H9 (cell line): ENCODE measurements around the gene SALL3. TPM values are rescaled to one million over a fixed set of nuclear protein-coding genes. Genes with fewer than 3 reads are reported as not detected.

Experiments
- DNase-seq: peaks from one replicate; pipeline ENCODE4 v3.0.0-alpha.2; 2017
- H2AFZ ChIP-seq: one replicate; pipeline ENCODE4 v1.6.1; 2013; ENCODE audit warnings: mild to moderate bottlenecking, low read length, control low read depth, moderate library complexity
- H2AK5ac ChIP-seq: 2 replicates; pipeline ENCODE4 v1.6.1; 2013; ENCODE audit warnings: low read length, control low read depth, mixed read lengths; ENCODE audit not compliant: insufficient read length
- H2BK120ac ChIP-seq: one replicate; pipeline ENCODE4 v1.6.1; 2013; ENCODE audit warnings: low read depth, mild to moderate bottlenecking, low read length, control low read depth, inconsistent platforms; ENCODE audit not compliant: poor library complexity, severe bottlenecking
- H2BK12ac ChIP-seq: 2 replicates; pipeline ENCODE4 v1.6.1; 2013; ENCODE audit warnings: low read length, control low read depth, mixed read lengths, low read depth; ENCODE audit not compliant: insufficient read length
- H2BK15ac ChIP-seq: 2 replicates; pipeline ENCODE4 v1.6.1; 2013; ENCODE audit warnings: low read depth, low read length, control low read depth
- H2BK20ac ChIP-seq: one replicate; pipeline ENCODE4 v1.6.1; 2013; ENCODE audit warnings: low read depth, mild to moderate bottlenecking, low read length, control low read depth, inconsistent platforms; ENCODE audit not compliant: poor library complexity, severe bottlenecking
- H2BK5ac ChIP-seq: 2 replicates; pipeline ENCODE4 v1.6.1; 2013; ENCODE audit warnings: low read length, control low read depth, mixed read lengths; ENCODE audit not compliant: insufficient read length
- H3K14ac ChIP-seq: 2 replicates; pipeline ENCODE4 v1.6.1; 2013; ENCODE audit warnings: low read length, control low read depth; ENCODE audit not compliant: insufficient read depth
- H3K18ac ChIP-seq: 2 replicates; pipeline ENCODE4 v1.6.1; 2013; ENCODE audit warnings: low read depth, mild to moderate bottlenecking, mixed read lengths, low read length, control low read depth; ENCODE audit not compliant: insufficient read length
- H3K23ac ChIP-seq: 2 replicates; pipeline ENCODE4 v1.6.1; 2013; ENCODE audit warnings: low read length, control low read depth, mixed read lengths, low read depth; ENCODE audit not compliant: insufficient read length
- H3K23me2 ChIP-seq: 2 replicates; pipeline ENCODE4 v1.6.1; 2013; ENCODE audit warnings: low read depth, mild to moderate bottlenecking, mixed read lengths, low read length, control low read depth; ENCODE audit not compliant: insufficient read length, poor library complexity, severe bottlenecking
- H3K27ac ChIP-seq: 2 replicates; pipeline ENCODE4 v1.5.1; 2013; ENCODE audit warnings: low read length, control low read depth, mixed read lengths, low read depth; ENCODE audit not compliant: insufficient read length
- H3K27me3 ChIP-seq: 2 replicates; pipeline ENCODE4 v1.6.1; 2013; ENCODE audit warnings: low read length, control low read depth, inconsistent platforms; ENCODE audit not compliant: insufficient read depth
- H3K4ac ChIP-seq: 2 replicates; pipeline ENCODE4 v1.6.1; 2013; ENCODE audit warnings: low read depth, mild to moderate bottlenecking, control low read depth, inconsistent platforms, low read length, moderate library complexity
- H3K4me1 ChIP-seq: 2 replicates; pipeline ENCODE4 v1.6.1; 2013; ENCODE audit warnings: low read length, control low read depth, inconsistent platforms; ENCODE audit not compliant: insufficient read depth
- H3K4me2 ChIP-seq: 2 replicates; pipeline ENCODE4 v1.6.1; 2013; ENCODE audit warnings: low read length, control low read depth, mixed read lengths; ENCODE audit not compliant: insufficient read length, insufficient read depth
- H3K56ac ChIP-seq: 2 replicates; pipeline ENCODE4 v1.6.1; 2013; ENCODE audit warnings: low read depth, mild to moderate bottlenecking, mixed read lengths, low read length, control low read depth; ENCODE audit not compliant: insufficient read length
- H3K79me1 ChIP-seq: 2 replicates; pipeline ENCODE4 v1.6.1; 2013; ENCODE audit warnings: low read depth, mild to moderate bottlenecking, moderate library complexity, low read length, control low read depth, inconsistent platforms; ENCODE audit not compliant: insufficient read depth, poor library complexity, severe bottlenecking
- H3K79me2 ChIP-seq: 2 replicates; pipeline ENCODE4 v1.6.1; 2013; ENCODE audit warnings: low read length, control low read depth, inconsistent platforms; ENCODE audit not compliant: insufficient read depth
- H3K9ac ChIP-seq: 2 replicates; pipeline ENCODE4 v1.6.1; 2013; ENCODE audit warnings: low read length, control low read depth, mixed read lengths; ENCODE audit not compliant: insufficient read length; ENCODE audit errors: extremely low read depth
- H3K9me3 ChIP-seq: one replicate; pipeline ENCODE4 v1.6.1; 2013; ENCODE audit warnings: low read depth, low read length, inconsistent platforms; ENCODE audit not compliant: control insufficient read depth
- H3T11ph ChIP-seq: one replicate; pipeline ENCODE4 v1.6.1; 2013; ENCODE audit warnings: mild to moderate bottlenecking, low read length, control low read depth, inconsistent platforms
- H4K20me1 ChIP-seq: one replicate; pipeline ENCODE4 v1.6.1; 2013; ENCODE audit not compliant: control insufficient read depth, insufficient read length, insufficient read depth
- H4K5ac ChIP-seq: 2 replicates; pipeline ENCODE4 v1.6.1; 2013; ENCODE audit warnings: low read depth, mild to moderate bottlenecking, mixed read lengths, low read length, control low read depth; ENCODE audit not compliant: insufficient read length
- H4K8ac ChIP-seq: replicated peaks from 2 replicates; pipeline ENCODE4 v1.6.1; 2013; ENCODE audit warnings: low read length, control low read depth, mixed read lengths, low read depth; ENCODE audit not compliant: insufficient read length
- H4K91ac ChIP-seq: 2 replicates; pipeline ENCODE4 v1.6.1; 2013; ENCODE audit warnings: low read depth, mild to moderate bottlenecking, moderate library complexity, mixed read lengths, low read length, control low read depth; ENCODE audit not compliant: insufficient read length
- H3K27ac Mint-ChIP-seq, 3 experiments: 2 replicates in 2 of 3; 3 replicates in 1 of 3; pipeline ENCODE4 v1.8.0; 2020 to 2021; ENCODE audit warnings: mixed read lengths in 3 of 3, mild to moderate bottlenecking in 1 of 3, moderate library complexity in 1 of 3
- H3K27me3 Mint-ChIP-seq: 2 replicates; pipeline ENCODE4 v1.8.0; 2021; ENCODE audit warnings: low read depth, mild to moderate bottlenecking, moderate library complexity, mixed read lengths
- H3K36me3 Mint-ChIP-seq, 3 experiments: 2 replicates in 2 of 3; 3 replicates in 1 of 3; pipeline ENCODE4 v1.8.0; 2020 to 2021; ENCODE audit warnings: low read depth in 3 of 3, mixed read lengths in 3 of 3; ENCODE audit not compliant: insufficient read depth in 1 of 3
- H3K4me1 Mint-ChIP-seq, 2 experiments: 2 replicates each; pipeline ENCODE4 v1.8.0; 2020; ENCODE audit warnings: mixed read lengths in 2 of 2
- H3K4me3 Mint-ChIP-seq, 2 experiments: 2 replicates in 1 of 2; 3 replicates in 1 of 2; pipeline ENCODE4 v1.8.0; 2020 to 2021; ENCODE audit warnings: mild to moderate bottlenecking in 2 of 2, mixed read lengths in 2 of 2, moderate library complexity in 1 of 2
- H3K9me3 Mint-ChIP-seq, 2 experiments: 2 replicates in 1 of 2; 3 replicates in 1 of 2; pipeline ENCODE4 v1.8.0; 2020; ENCODE audit warnings: mild to moderate bottlenecking in 2 of 2, mixed read lengths in 2 of 2, moderate library complexity in 1 of 2
- WGBS: extraction: QIAGEN DNeasy Blood & Tissue Kit; methylation state at CpG from one replicate; pipeline ENCODE4 v1.1.7; 2013; ENCODE audit warnings: missing lambda C conversion rate, low lambda C conversion rate, mixed read lengths; ENCODE audit not compliant: insufficient read length; ENCODE audit errors: extremely low coverage; 5-methylcytosine and 5-hydroxymethylcytosine counted together
- total RNA-seq: library from RNA; stranded (reverse); gene quantifications from 2 replicates; pipeline ENCODE4 v1.2.1, GENCODE V29; 2021
- TF ChIP-seq, protein P1 (sequence below): fragments of 200-600 bp; sonication (generic); conservative IDR thresholded peaks from 3 replicates; pipeline ENCODE4 v1.8.0; 2021; ENCODE audit warnings: antibody characterized with exemption, mild to moderate bottlenecking

The SALL3 gene
- total RNA-seq, 1 experiment from 2014 or later: 52.4 TPM

DNA sequence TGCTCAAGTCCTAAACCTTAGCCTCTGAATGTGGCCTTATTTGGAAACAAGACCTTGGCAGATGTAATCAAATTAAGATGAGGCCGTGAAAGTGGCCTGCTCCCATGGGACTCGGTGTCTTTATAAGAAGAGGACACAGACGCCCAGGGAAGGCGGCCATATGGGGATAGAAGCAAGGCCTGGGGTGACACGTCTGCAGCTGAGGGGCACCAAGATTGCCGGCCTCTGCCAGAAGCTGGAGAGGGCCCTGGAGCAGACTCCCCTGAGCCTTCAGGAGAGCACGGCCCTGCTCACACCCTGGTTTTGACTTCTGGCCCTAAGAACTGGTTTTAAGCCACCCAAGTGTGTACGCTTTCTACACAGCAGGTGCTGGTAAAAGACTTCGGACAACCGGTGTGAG lies 29.2 kb upstream of the SALL3 start:
- H3K27me3 Mint-ChIP-seq: peaks cover 10% of the 10 kb centered on the region

More for the DNA sequence above, 29.2 kb upstream of the SALL3 start:
- Histone ChIP-seq H3K23ac (no peak overlapping the region), H4K91ac (no peak overlapping the region), H3K23me2 (no peaks in the 10 kb centered on the region), H4K8ac (no peak overlapping the region), H3K18ac (no peak overlapping the region), H3K4ac (no peak overlapping the region), H4K20me1 (no peaks in the 10 kb centered on the region), H3K4me1 (no peaks in the 10 kb centered on the region), H2AK5ac (no peak overlapping the region), H3K9me3 (no peaks in the 10 kb centered on the region), H3K56ac (no peak overlapping the region), H4K5ac (no peak overlapping the region), H2BK15ac (no peak overlapping the region; the same call in 1 of the 2 replicates), H3K9ac (no peak overlapping the region), H3K79me2 (no peaks in the 10 kb centered on the region), H2BK120ac (no peak overlapping the region), H2AFZ (no peak overlapping the region), H3K14ac (no peak overlapping the region), H3K4me2 (no peak overlapping the region), H3K79me1 (no peaks in the 10 kb centered on the region), H3T11ph (no peak overlapping the region), H3K27me3 (no peaks in the 10 kb centered on the region), H2BK20ac (no peak overlapping the region), H3K27ac (no peak overlapping the region), H2BK5ac (no peak overlapping the region), H2BK12ac (no peak overlapping the region)
- Mint-ChIP-seq H3K36me3 (peaks cover 0 to 6% (median 3%) of the 10 kb centered on the region in 3 experiments; a peak in 4 of 7 replicates), H3K27ac (no peak overlapping the region), H3K4me1 (peaks cover 19 to 21% of the 10 kb centered on the region in 2 experiments), H3K4me3 (no peak overlapping the region), H3K9me3 (peaks cover 8 to 11% of the 10 kb centered on the region in 2 experiments)
- TF ChIP-seq, protein P1, sequence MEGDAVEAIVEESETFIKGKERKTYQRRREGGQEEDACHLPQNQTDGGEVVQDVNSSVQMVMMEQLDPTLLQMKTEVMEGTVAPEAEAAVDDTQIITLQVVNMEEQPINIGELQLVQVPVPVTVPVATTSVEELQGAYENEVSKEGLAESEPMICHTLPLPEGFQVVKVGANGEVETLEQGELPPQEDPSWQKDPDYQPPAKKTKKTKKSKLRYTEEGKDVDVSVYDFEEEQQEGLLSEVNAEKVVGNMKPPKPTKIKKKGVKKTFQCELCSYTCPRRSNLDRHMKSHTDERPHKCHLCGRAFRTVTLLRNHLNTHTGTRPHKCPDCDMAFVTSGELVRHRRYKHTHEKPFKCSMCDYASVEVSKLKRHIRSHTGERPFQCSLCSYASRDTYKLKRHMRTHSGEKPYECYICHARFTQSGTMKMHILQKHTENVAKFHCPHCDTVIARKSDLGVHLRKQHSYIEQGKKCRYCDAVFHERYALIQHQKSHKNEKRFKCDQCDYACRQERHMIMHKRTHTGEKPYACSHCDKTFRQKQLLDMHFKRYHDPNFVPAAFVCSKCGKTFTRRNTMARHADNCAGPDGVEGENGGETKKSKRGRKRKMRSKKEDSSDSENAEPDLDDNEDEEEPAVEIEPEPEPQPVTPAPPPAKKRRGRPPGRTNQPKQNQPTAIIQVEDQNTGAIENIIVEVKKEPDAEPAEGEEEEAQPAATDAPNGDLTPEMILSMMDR: no peak
- DNase-seq: no peak
- WGBS: no CpG with 5 or more reads among the region's 10 CpGs
